BE2C (cell line): ENCODE measurements around the gene CDH4.
"Not testable (repeated sequence)": the region's sequence is repeated elsewhere in the genome, so short reads cannot be mapped to it uniquely, and the experiment has no call there.

ENCODE experiments used
- DNase-seq: peaks from one replicate; pipeline ENCODE4 v3.0.0-alpha.2; 2020
- H3K27me3 ChIP-seq: fragments of 250-450 bp; sonication (Bioruptor Pico); 2 replicates; pipeline ENCODE4 v1.5.1; 2020; ENCODE audit warnings: mild to moderate bottlenecking
- H3K36me3 ChIP-seq: fragments of 250-450 bp; sonication (Bioruptor Pico); 2 replicates; pipeline ENCODE4 v1.5.1; 2020; ENCODE audit warnings: mild to moderate bottlenecking
- H3K4me1 ChIP-seq: fragments of 250-450 bp; sonication (Bioruptor Pico); 2 replicates; pipeline ENCODE4 v1.5.1; 2020
- H3K4me3 ChIP-seq: 2 replicates; pipeline ENCODE4 v1.5.1; 2011; ENCODE audit warnings: low read depth, low read length
- H3K9me3 ChIP-seq: fragments of 250-450 bp; sonication (Bioruptor Pico); 2 replicates; pipeline ENCODE4 v1.5.1; 2020
- TF ChIP-seq, protein P1 (sequence below): IDR thresholded peaks from 2 replicates; pipeline ENCODE4 v1.5.1; 2012; ENCODE audit warnings: mild to moderate bottlenecking, low read depth, low read length

The CDH4 gene

GRCh38 chr20:61420056-61420455, 168.0 kb downstream of the CDH4 start:
- Histone ChIP-seq H3K9me3 (no peaks in the 10 kb centered on the region; the same call in 1 of the 2 replicates), H3K4me1 (no peaks in the 10 kb centered on the region), H3K36me3 (no peaks in the 10 kb centered on the region), H3K27me3 (no peaks in the 10 kb centered on the region), H3K4me3 (no peak overlapping the region)
- TF ChIP-seq, protein P1, sequence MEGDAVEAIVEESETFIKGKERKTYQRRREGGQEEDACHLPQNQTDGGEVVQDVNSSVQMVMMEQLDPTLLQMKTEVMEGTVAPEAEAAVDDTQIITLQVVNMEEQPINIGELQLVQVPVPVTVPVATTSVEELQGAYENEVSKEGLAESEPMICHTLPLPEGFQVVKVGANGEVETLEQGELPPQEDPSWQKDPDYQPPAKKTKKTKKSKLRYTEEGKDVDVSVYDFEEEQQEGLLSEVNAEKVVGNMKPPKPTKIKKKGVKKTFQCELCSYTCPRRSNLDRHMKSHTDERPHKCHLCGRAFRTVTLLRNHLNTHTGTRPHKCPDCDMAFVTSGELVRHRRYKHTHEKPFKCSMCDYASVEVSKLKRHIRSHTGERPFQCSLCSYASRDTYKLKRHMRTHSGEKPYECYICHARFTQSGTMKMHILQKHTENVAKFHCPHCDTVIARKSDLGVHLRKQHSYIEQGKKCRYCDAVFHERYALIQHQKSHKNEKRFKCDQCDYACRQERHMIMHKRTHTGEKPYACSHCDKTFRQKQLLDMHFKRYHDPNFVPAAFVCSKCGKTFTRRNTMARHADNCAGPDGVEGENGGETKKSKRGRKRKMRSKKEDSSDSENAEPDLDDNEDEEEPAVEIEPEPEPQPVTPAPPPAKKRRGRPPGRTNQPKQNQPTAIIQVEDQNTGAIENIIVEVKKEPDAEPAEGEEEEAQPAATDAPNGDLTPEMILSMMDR: no peak
- no peak for DNase-seq

- Histone ChIP-seq H3K9me3 (no peaks in the 10 kb centered on the region; the same call in 1 of the 2 replicates), H3K4me1 (no peaks in the 10 kb centered on the region), H3K4me3 (no peak overlapping the region), H3K27me3 (no peaks in the 10 kb centered on the region), H3K36me3 (no peaks in the 10 kb centered on the region)
- no peak for DNase-seq
- TF ChIP-seq, protein P1: no peak
Measured at GRCh38 chr20:61420781-61421180, 168.7 kb downstream of the CDH4 start.

DNA sequence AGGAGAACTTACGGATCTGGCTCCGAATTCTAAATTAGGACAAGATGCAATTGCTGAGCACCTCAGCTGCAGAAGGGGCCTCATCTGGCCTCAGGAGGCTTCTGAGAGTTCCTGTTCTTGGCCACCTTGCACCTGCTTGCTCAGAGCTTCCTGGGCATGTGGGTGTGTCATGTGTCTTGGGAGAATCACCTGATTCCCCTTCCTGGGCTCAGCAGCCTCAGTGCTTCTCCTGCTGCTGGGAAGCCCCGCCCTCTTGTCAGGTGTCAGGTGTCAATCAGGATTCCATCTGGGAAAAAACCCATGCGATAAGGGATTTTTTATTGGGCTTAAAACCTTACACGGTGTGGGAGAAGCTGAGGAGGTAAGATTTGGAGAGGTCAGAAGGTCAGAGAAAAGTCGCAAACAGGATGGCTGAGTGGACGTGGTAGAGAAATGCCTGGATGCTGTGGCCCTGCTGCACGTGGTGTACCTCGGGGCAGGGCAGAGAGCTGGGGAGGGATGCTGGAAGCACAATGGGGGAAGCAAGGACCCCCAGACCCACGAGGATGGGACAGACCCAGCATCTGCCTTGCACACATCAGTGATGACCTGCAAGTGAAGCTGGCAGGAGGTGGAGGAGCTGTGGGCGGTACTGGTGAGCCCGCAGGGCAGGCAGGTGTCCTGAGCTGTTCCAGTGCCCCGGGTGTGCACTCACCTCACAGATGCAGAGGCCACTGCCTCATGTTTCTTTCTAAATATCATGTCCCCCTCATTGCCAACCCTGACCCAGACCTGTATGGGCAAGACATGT, 170.8 kb downstream of the CDH4 start:
- no peaks in the 10 kb centered on the region for H3K27me3 ChIP-seq
- DNase-seq: no peak
- H3K9me3 ChIP-seq: no peaks in the 10 kb centered on the region; the same call in 1 of the 2 replicates
- no peak overlapping the region for H3K4me3 ChIP-seq
- no peaks in the 10 kb centered on the region for H3K4me1 ChIP-seq
- TF ChIP-seq, protein P1: no peak
- H3K36me3 ChIP-seq: no peaks in the 10 kb centered on the region

- H3K36me3 ChIP-seq: no peaks in the 10 kb centered on the region
Measured at GRCh38 chr20:61424011-61424627, 172.1 kb downstream of the CDH4 start.

DNA sequence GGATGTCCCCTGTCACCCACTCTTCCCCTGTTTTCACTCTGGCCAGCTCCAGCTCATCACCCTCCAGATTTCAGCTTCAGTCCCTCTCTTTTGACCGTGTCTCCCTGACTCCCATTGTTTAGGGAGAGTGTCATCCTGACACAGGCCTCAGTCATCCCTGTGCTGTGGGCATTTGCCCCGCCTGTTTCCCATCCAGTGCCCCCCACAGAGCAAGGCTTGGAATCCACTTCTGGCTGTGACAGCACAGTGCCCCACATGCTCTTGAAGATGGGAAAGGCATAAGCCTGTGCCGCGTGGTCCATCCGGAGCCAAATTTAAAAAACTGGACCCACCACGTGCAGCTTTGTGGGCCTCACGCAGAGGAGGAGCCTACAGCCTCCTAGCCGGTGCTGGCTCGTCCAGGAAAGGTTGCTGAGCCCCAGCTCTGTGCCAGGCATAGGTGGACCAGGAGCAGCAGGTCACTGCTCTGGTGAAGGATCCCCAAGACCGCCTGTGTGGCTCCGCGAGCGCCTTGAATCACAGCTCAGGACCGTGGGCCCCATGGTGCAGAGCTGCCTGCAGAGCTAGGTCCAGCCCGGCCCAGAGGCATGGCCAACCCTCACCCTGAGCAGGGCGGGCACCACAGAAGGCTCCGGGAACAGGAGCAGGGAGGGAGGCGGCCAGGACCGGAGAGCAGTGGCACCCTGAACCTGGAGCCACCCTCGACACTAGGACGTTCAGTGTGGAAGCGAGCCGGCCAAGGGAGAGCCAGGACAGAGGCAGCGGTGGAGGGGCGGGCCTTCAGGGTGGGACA, 172.8 kb downstream of the CDH4 start:
- DNase-seq: no peak
- TF ChIP-seq, protein P1: no peak
- Histone ChIP-seq H3K27me3 (no peaks in the 10 kb centered on the region), H3K9me3 (no peaks in the 10 kb centered on the region; the same call in 1 of the 2 replicates), H3K36me3 (no peaks in the 10 kb centered on the region), H3K4me1 (no peaks in the 10 kb centered on the region), H3K4me3 (no peak overlapping the region)

More at GRCh38 chr20:61424011-61424627, 172.1 kb downstream of the CDH4 start:
- no peak overlapping the region for H3K4me3 ChIP-seq
- no peak for DNase-seq
- H3K9me3 ChIP-seq: no peaks in the 10 kb centered on the region; the same call in 1 of the 2 replicates
- TF ChIP-seq, protein P1: no peak
- H3K27me3 ChIP-seq: no peaks in the 10 kb centered on the region
- H3K4me1 ChIP-seq: no peaks in the 10 kb centered on the region

DNA sequence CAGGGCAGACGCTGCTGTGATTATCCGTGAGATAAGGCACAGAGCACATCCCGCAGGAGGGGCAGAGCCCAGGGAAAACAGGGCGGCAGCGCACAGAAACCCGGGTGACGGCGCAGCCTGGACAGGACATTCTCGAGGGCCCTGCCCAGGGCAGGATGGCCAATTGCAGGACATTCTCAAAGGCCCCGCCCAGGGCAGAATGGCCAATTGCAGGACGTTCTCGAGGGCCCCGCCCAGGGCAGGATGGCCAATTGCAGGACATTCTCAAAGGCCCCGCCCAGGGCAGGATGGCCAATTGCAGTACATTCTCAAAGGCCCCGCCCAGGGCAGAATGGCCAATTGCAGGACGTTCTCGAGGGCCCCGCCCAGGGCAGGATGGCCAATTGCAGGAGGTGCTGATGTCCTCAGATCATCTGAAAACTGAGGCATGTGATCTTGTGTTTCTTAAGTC, 173.5 kb downstream of the CDH4 start:
- not testable (repeated sequence) for DNase-seq, H3K4me1 ChIP-seq, H3K9me3 ChIP-seq, H3K27me3 ChIP-seq, H3K36me3 ChIP-seq, H3K4me3 ChIP-seq
